Activated T-helper 1 cell treated with anti-CD3 and anti-CD28 coated beads, Interleukin-12 subunit alpha, Interleukin-12 subunit beta, Interleukin-2, Interleukin-4 antibody, amounts not matched to agents 30 ng/mL and 10 ng/mL and 1 ng/mL, durations not matched to agents 14 hours and 24 hours and 36 hours (primary cell): ENCODE data around the gene MED12L. TPM values are rescaled to one million over a fixed set of nuclear protein-coding genes. Genes with fewer than 3 reads are reported as not detected.
"Not testable (repeated sequence)": the region's sequence is repeated elsewhere in the genome, so short reads cannot be mapped to it uniquely, and the experiment has no call there.

Experiments
- DNase-seq: peaks from one replicate; pipeline ENCODE4 v3.0.0; 2021; ENCODE audit warnings: low spot score
- H3K27ac Mint-ChIP-seq: one replicate; pipeline ENCODE4 v1.8.0; 2021; ENCODE audit warnings: mild to moderate bottlenecking, mixed read lengths
- H3K27me3 Mint-ChIP-seq: one replicate; pipeline ENCODE4 v1.8.0; 2022; ENCODE audit warnings: mild to moderate bottlenecking, moderate library complexity, mixed read lengths; ENCODE audit not compliant: insufficient read depth
- H3K36me3 Mint-ChIP-seq: one replicate; pipeline ENCODE4 v1.8.0; 2021; ENCODE audit warnings: low read depth, mixed read lengths
- H3K4me1 Mint-ChIP-seq: one replicate; pipeline ENCODE4 v1.8.0; 2021; ENCODE audit warnings: low read depth, mixed read lengths
- H3K4me3 Mint-ChIP-seq: one replicate; pipeline ENCODE4 v1.8.0; 2021; ENCODE audit warnings: mild to moderate bottlenecking, moderate library complexity, mixed read lengths
- H3K9me3 Mint-ChIP-seq: one replicate; pipeline ENCODE4 v1.8.0; 2021; ENCODE audit warnings: mixed read lengths
- intact Hi-C: fragments of 100-400 bp; cut with micrococcal nuclease; formaldehyde crosslinking; loops from one replicate; pipeline ENCODE4 v1.15.1; 2024
- total RNA-seq: library from RNA; stranded (reverse); gene quantifications from 2 replicates; pipeline ENCODE4 v1.2.3, GENCODE V29; 2022

The MED12L gene
- total RNA-seq, 1 donor from 2014 or later: 5.1 TPM

- Mint-ChIP-seq H3K4me1 (no peaks in the 10 kb centered on the region), H3K9me3 (no peaks in the 10 kb centered on the region), H3K36me3 (no peaks in the 10 kb centered on the region), H3K4me3 (no peak overlapping the region), H3K27ac (no peak overlapping the region), H3K27me3 (peaks cover 9% of the 10 kb centered on the region)
- intact Hi-C loops: loop anchor here (1.0 kb wide), 2 partner anchors 128 to 684 kb away; no protein-coding TSS in a partner anchor
- no peak for DNase-seq
These were observed 70.1 kb downstream of the MED12L start for GRCh38 chr3:151155409-151156128.

- H3K27ac Mint-ChIP-seq: no peak overlapping the region
- H3K9me3 Mint-ChIP-seq: no peaks in the 10 kb centered on the region
- peaks cover 9% of the 10 kb centered on the region for H3K27me3 Mint-ChIP-seq
- H3K4me3 Mint-ChIP-seq: no peak overlapping the region
- no peaks in the 10 kb centered on the region for H3K36me3 Mint-ChIP-seq
- intact Hi-C loops: loop anchor here (1.0 kb wide), 2 partner anchors 127 to 683 kb away; no protein-coding TSS in a partner anchor
- DNase-seq: no peak
- H3K4me1 Mint-ChIP-seq: no peaks in the 10 kb centered on the region
These were observed 71.3 kb downstream of the MED12L start for GRCh38 chr3:151156618-151157216.

GRCh38 chr3:151159806-151160205, 74.3 kb downstream of the MED12L start:
- no peaks in the 10 kb centered on the region for H3K4me1 Mint-ChIP-seq
- no peak overlapping the region for H3K4me3 Mint-ChIP-seq
- intact Hi-C loops: no loop called here
- peaks cover 11% of the 10 kb centered on the region for H3K27me3 Mint-ChIP-seq
- DNase-seq: no peak
- no peaks in the 10 kb centered on the region for H3K9me3 Mint-ChIP-seq
- no peaks in the 10 kb centered on the region for H3K36me3 Mint-ChIP-seq
- no peak overlapping the region for H3K27ac Mint-ChIP-seq

GRCh38 chr3:151165226-151165625, 79.8 kb downstream of the MED12L start:
- H3K4me1 Mint-ChIP-seq: peaks cover 21% of the 10 kb centered on the region
- DNase-seq: no peak
- H3K36me3 Mint-ChIP-seq: no peaks in the 10 kb centered on the region
- peaks cover 5% of the 10 kb centered on the region for H3K27me3 Mint-ChIP-seq
- H3K9me3 Mint-ChIP-seq: no peaks in the 10 kb centered on the region
- no peak overlapping the region for H3K4me3 Mint-ChIP-seq
- intact Hi-C loops: loop anchor here (5.0 kb wide), 1 partner anchor 752 kb away; no protein-coding TSS in a partner anchor
- H3K27ac Mint-ChIP-seq: no peak overlapping the region

GRCh38 chr3:151166161-151166560, 80.7 kb downstream of the MED12L start:
- intact Hi-C loops: loop anchor here (5.0 kb wide), 1 partner anchor 751 kb away; no protein-coding TSS in a partner anchor
- Mint-ChIP-seq H3K36me3 (no peaks in the 10 kb centered on the region), H3K4me3 (no peak overlapping the region), H3K27me3 (peaks cover 3% of the 10 kb centered on the region), H3K4me1 (peaks cover 30% of the 10 kb centered on the region), H3K27ac (no peak overlapping the region), H3K9me3 (no peaks in the 10 kb centered on the region)
- DNase-seq: no peak

- intact Hi-C loops: loop anchor here (1.0 to 5.0 kb wide), 4 partner anchors 59 to 749 kb away; no protein-coding TSS in a partner anchor
These were observed 83.0 kb downstream of the MED12L start for GRCh38 chr3:151168269-151169094.

GRCh38 chr3:151169262-151169947, 83.9 kb downstream of the MED12L start:
- peak overlapping the region; percentile 10 for H3K4me3 Mint-ChIP-seq
- peaks cover 55% of the 10 kb centered on the region for H3K4me1 Mint-ChIP-seq

More at GRCh38 chr3:151168269-151169094, 83.0 kb downstream of the MED12L start:
- Mint-ChIP-seq H3K4me3 (no peak overlapping the region), H3K4me1 (peaks cover 46% of the 10 kb centered on the region), H3K36me3 (peaks cover 2% of the 10 kb centered on the region), H3K27me3 (peaks cover 3% of the 10 kb centered on the region), H3K27ac (no peak overlapping the region), H3K9me3 (no peaks in the 10 kb centered on the region)
- peak; percentile 66 for DNase-seq

GRCh38 chr3:151169948-151170679, 84.7 kb downstream of the MED12L start:
- not testable (repeated sequence) for H3K27me3 Mint-ChIP-seq, H3K9me3 Mint-ChIP-seq, H3K36me3 Mint-ChIP-seq
- Mint-ChIP-seq H3K27ac (peak overlapping the region; percentile 89), H3K4me3 (peak overlapping the region; percentile 56), H3K4me1 (peaks cover 55% of the 10 kb centered on the region)
- intact Hi-C loops: loop anchor here (5.0 kb wide), 1 partner anchor 747 kb away; no protein-coding TSS in a partner anchor
- DNase-seq: peak; percentile 22

More at GRCh38 chr3:151169262-151169947, 83.9 kb downstream of the MED12L start:
- Mint-ChIP-seq H3K36me3 (peaks cover 5% of the 10 kb centered on the region), H3K9me3 (no peaks in the 10 kb centered on the region), H3K27ac (peak overlapping the region; percentile 89), H3K27me3 (peaks cover 2% of the 10 kb centered on the region)
- intact Hi-C loops: loop anchor here (5.0 kb wide), 1 partner anchor 748 kb away; no protein-coding TSS in a partner anchor
- DNase-seq: no peak

GRCh38 chr3:151171145-151171757, 85.8 kb downstream of the MED12L start:
- Mint-ChIP-seq H3K4me1 (peaks cover 55% of the 10 kb centered on the region), H3K36me3 (peaks cover 5% of the 10 kb centered on the region), H3K9me3 (no peaks in the 10 kb centered on the region), H3K27ac (peak overlapping the region; percentile 89), H3K4me3 (peak overlapping the region; percentile 56), H3K27me3 (no peaks in the 10 kb centered on the region)
- peak; percentile 49 for DNase-seq
- intact Hi-C loops: loop anchor here (1.0 kb wide), 1 partner anchor 28 kb away; no protein-coding TSS in a partner anchor

GRCh38 chr3:151174351-151174750, 88.9 kb downstream of the MED12L start:
- H3K4me3 Mint-ChIP-seq: no peak overlapping the region
- no peak overlapping the region for H3K27ac Mint-ChIP-seq
- DNase-seq: no peak
- H3K27me3 Mint-ChIP-seq: no peaks in the 10 kb centered on the region
- peaks cover 48% of the 10 kb centered on the region for H3K4me1 Mint-ChIP-seq
- peaks cover 5% of the 10 kb centered on the region for H3K36me3 Mint-ChIP-seq
- intact Hi-C loops: no loop called here
- H3K9me3 Mint-ChIP-seq: no peaks in the 10 kb centered on the region

- DNase-seq: no peak
- H3K9me3 Mint-ChIP-seq: no peaks in the 10 kb centered on the region
- no peak overlapping the region for H3K4me3 Mint-ChIP-seq
- H3K27ac Mint-ChIP-seq: no peak overlapping the region
- intact Hi-C loops: no loop called here
- peaks cover 39% of the 10 kb centered on the region for H3K4me1 Mint-ChIP-seq
- H3K27me3 Mint-ChIP-seq: peaks cover 1% of the 10 kb centered on the region
- peaks cover 5% of the 10 kb centered on the region for H3K36me3 Mint-ChIP-seq
These were observed 90.5 kb downstream of the MED12L start for GRCh38 chr3:151175952-151176351.
